HG02759 (cell line): ENCODE results near the gene TPRN.

Experiments used
- ATAC-seq: cut with Tn5 transposase; IDR thresholded peaks from one replicate; pipeline ENCODE4 v1.9.1; 2021; ENCODE audit warnings: mild to moderate bottlenecking, moderate library complexity; ENCODE audit not compliant: unreplicated experiment

The TPRN gene

GRCh38 chr9:137236238-137236935 lies 35.8 kb upstream of the TPRN start:
- ATAC-seq = no peak

GRCh38 chr9:137235424-137236237 lies 35.1 kb upstream of the TPRN start:
- no peak for ATAC-seq

- ATAC-seq = no peak
These were observed 34.4 kb upstream of the TPRN start for GRCh38 chr9:137234758-137235423.

GRCh38 chr9:137234055-137234697 lies 33.6 kb upstream of the TPRN start:
- no peak for ATAC-seq

GRCh38 chr9:137233143-137233980 lies 32.8 kb upstream of the TPRN start:
- ATAC-seq = no peak

GRCh38 chr9:137232510-137232909 lies 32.0 kb upstream of the TPRN start:
- no peak for ATAC-seq

GRCh38 chr9:137232101-137232500 lies 31.6 kb upstream of the TPRN start:
- no peak for ATAC-seq

GRCh38 chr9:137231372-137232039 lies 31.0 kb upstream of the TPRN start:
- ATAC-seq = no peak

- ATAC-seq = no peak
These were observed 30.3 kb upstream of the TPRN start, which contains the start of gene SLC34A3 for GRCh38 chr9:137230705-137231371. Gene SLC34A3 (plus strand): TSS chr9:137230901. CDS start chr9:137231703, 802 bp downstream.

GRCh38 chr9:137229903-137230704 lies 29.6 kb upstream of the TPRN start:
- no peak for ATAC-seq

- ATAC-seq = no peak
These were observed 28.7 kb upstream of the TPRN start for GRCh38 chr9:137228968-137229896.

GRCh38 chr9:137228506-137228967 lies 28.0 kb upstream of the TPRN start:
- ATAC-seq = no peak

GRCh38 chr9:137227853-137228505 lies 27.4 kb upstream of the TPRN start:
- no peak for ATAC-seq

- no peak for ATAC-seq
These were observed 26.7 kb upstream of the TPRN start, which contains the start of gene RNF224 for GRCh38 chr9:137227054-137227852. Gene RNF224 (plus strand): TSS chr9:137227502. CDS start chr9:137228336, 834 bp downstream.

GRCh38 chr9:137226338-137227053 lies 26.0 kb upstream of the TPRN start:
- ATAC-seq = no peak
